ENCODE measurements around the gene TCF12. TPM values are rescaled to one million over a fixed set of nuclear protein-coding genes. Genes with fewer than 3 reads are reported as not detected.

Gene TCF12
- total and polyA plus RNA-seq, 2 of the 8 experiments (the other 6 are each of a cell fraction or from before 2014, with no cell fraction given), result 85.8 to 101 TPM

DNA sequence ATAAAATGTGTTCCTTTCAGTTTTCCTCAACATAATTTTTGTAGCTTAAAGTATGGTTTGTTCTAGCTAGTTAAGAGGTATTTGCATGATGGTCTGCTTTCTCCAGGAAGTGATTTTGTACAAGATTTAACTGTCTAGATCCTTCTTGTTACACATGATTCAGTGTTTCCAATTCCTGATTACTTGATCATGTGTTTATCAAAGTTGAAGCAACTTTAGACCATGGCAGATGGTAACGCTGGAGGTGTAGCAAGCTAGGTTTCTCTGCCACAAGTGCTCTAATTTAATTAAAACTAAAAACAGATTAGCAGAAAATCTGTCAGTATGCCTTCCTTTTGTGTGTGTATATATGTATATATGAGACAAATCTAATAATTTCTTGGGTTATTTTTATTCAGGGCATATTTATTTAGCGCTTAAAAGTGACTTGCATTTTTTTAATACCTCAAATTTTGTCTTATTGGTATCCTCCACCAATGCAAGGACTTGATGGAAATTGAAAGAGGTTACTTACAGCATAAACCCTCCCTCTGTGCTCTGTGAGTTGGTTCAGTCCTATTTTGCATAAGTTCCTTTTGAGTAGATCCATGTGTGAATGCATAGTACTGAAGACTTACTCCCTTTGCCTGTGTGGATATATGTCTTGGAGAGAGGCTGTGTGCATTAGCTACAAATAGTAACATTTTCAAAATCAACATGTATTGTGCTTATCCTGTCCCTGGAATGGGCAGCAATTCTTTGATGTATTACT, 300.6 kb downstream of the TCF12 start:
- Histone ChIP-seq H2BK20ac (ENCODE audit: low read length) (no peak overlapping the region), H3K27me3 (replicated peaks in 1 of 4; ENCODE audit: control insufficient read depth in 3 of 4, extremely low read depth in 1 of 4, insufficient read depth in 3 of 4, low read length in 3 of 4) (no peaks in the 10 kb centered on the region), H3K79me2 (ENCODE audit: control insufficient read depth in 1 of 2, insufficient read depth in 2 of 2, low read length in 2 of 2) (peaks cover 0 to 83% of the 10 kb centered on the region in 2 experiments; a peak in 2 of 4 replicates), H2BK15ac (ENCODE audit: low read length) (no peak overlapping the region), H3K14ac (ENCODE audit: insufficient read length) (no peak overlapping the region), H3K18ac (ENCODE audit: extremely low read depth, low read length) (no peak overlapping the region), H3K9me3 (ENCODE audit: insufficient read depth in 2 of 2, low read depth in 1 of 2, low read length in 1 of 2) (no peaks in the 10 kb centered on the region), H2BK5ac (ENCODE audit: low read depth, low read length) (no peak overlapping the region), H3K4me2 (ENCODE audit: insufficient read depth in 1 of 2, low read depth in 2 of 2, low read length in 2 of 2) (peak overlapping the region; percentile 26 to 58), H3K36me3 (ENCODE audit: control insufficient read depth in 2 of 4, insufficient read depth in 4 of 4, low read length in 3 of 4) (no peaks in the 10 kb centered on the region), H3K4me1 (replicated peaks in 1 of 4; ENCODE audit: control insufficient read depth in 3 of 4, insufficient read depth in 4 of 4, low read length in 3 of 4) (peaks cover 0 to 7% (median 1%) of the 10 kb centered on the region in 4 experiments; a peak in 2 of 7 replicates), H3K79me1 (ENCODE audit: low read depth, low read length) (no peaks in the 10 kb centered on the region), H3K27ac (ENCODE audit: low read depth, low read length) (no peak overlapping the region), H2BK120ac (replicated peaks; ENCODE audit: low read depth, low read length) (no peak overlapping the region), H3K23ac (ENCODE audit: insufficient read length) (no peak overlapping the region), H4K8ac (ENCODE audit: extremely low read depth, insufficient read depth, low read length) (no peak overlapping the region), H3K23me2 (ENCODE audit: low read depth, low read length) (no peaks in the 10 kb centered on the region; the same call in 1 of the 2 replicates), H4K20me1 (replicated peaks in 1 of 2; ENCODE audit: control insufficient read depth in 1 of 2, insufficient read depth in 2 of 2, low read length in 2 of 2) (no peaks in the 10 kb centered on the region), H3K9ac (replicated peaks in 1 of 4; ENCODE audit: extremely low read depth in 1 of 4, low read depth in 3 of 4, low read length in 3 of 4) (no peak overlapping the region), H3K4ac (replicated peaks; ENCODE audit: insufficient read length, low read depth, low read length) (no peak overlapping the region), H3K4me3 (ENCODE audit: extremely low read depth in 1 of 4, insufficient read depth in 2 of 4, low read depth in 3 of 4, low read length in 4 of 4) (peak overlapping the region; percentile 16 to 61 (median 42); a peak in 6 of 8 replicates), H2AFZ (ENCODE audit: low read length) (no peak overlapping the region), H4K5ac (ENCODE audit: insufficient read length, low read depth, low read length) (peak overlapping the region; percentile 71), H4K91ac (replicated peaks; ENCODE audit: insufficient read length, low read length) (no peak overlapping the region), H3K56ac (replicated peaks; ENCODE audit: insufficient read length, low read depth, low read length) (no peak overlapping the region), H2BK12ac (ENCODE audit: low read depth, low read length) (no peak overlapping the region), H2AK5ac (ENCODE audit: low read depth, low read length) (no peak overlapping the region)
- peak; percentile 73; the same call in 1 of the 2 replicates for TF ChIP-seq JUND (IDR thresholded peaks at IDR 0.05; ENCODE audit: low read length)
- TF ChIP-seq EP300 (IDR thresholded peaks at IDR 0.05; ENCODE audit: borderline replicate concordance in 1 of 2, low read depth in 2 of 2, low read length in 2 of 2), result peak in 1 of 2 experiments; percentile 93; a peak in 2 of 3 replicates
- no peak for TF ChIP-seq SP2 (IDR thresholded peaks at IDR 0.05; ENCODE audit: low read length)
- TF ChIP-seq CHD1 (IDR thresholded peaks at IDR 0.05; ENCODE audit: low read depth, low read length), result peak; percentile 77; the same call in 1 of the 2 replicates
- ChIA-PET POLR2A (ENCODE audit: partially characterized antibody) (interaction anchor here (0.8 to 1.7 kb wide), 4 partner anchors 9 to 21 kb away, joined by 3 to 6 read pairs (median 3); no protein-coding TSS in a partner anchor), CTCF (ENCODE audit: partially characterized antibody) (interaction anchor here (0.6 to 1.9 kb wide), 4 partner anchors 16 to 87 kb away, joined by 3 to 4 read pairs (median 3); no protein-coding TSS in a partner anchor)
- peak; percentile 83 for FAIRE-seq
- 50% methylated on average over 2 of the region's 2 CpGs; no CpG with 5 or more reads in 1 of the 2 experiments for WGBS, 2 experiments (ENCODE audit: extremely low coverage in 1 of 2, insufficient coverage in 1 of 2, insufficient read length in 1 of 2, insufficient replicate concordance in 2 of 2, low coverage in 1 of 2, low lambda C conversion rate in 2 of 2, missing lambda C conversion rate in 1 of 2)
- no peak for DNase-seq (ENCODE audit: low read depth in 1 of 2, low spot score in 2 of 2)
